T-cell (primary cell): Measurements from ENCODE around the gene VPS11. TPM values are rescaled to one million over a fixed set of nuclear protein-coding genes. Genes with fewer than 3 reads are reported as not detected.
A peak's percentile ranks its signal among the peaks of the same experiment; 100 is the strongest.

Source experiments
- ATAC-seq, 4 experiments: fragments of 200-7000 bp in 3 of 4; fragments of 150-1000 bp in 1 of 4; cut with Tn5 transposase; replicated peaks in 1 of 4; 1 replicate in 3 of 4; 2 replicates in 1 of 4; pipeline ENCODE4 v1.10.0; 2021; ENCODE audit warnings: moderate library complexity in 3 of 4, mild to moderate bottlenecking in 2 of 4, moderate number of reproducible peaks in 1 of 4
- CTCF ChIA-PET, 2 donors: fragments of 300-600 bp; sonication (Branson Sonifier 250); formaldehyde crosslinking; loops; one replicate each; lab custom pipeline; 2022; ENCODE audit warnings: antibody characterized with exemption in 2 of 2; lab: Charles Lee
- POLR2A ChIA-PET, 2 donors: fragments of 300-600 bp; sonication (Branson Sonifier 250); formaldehyde crosslinking; loops; one replicate each; lab custom pipeline; 2022; ENCODE audit warnings: antibody characterized with exemption in 2 of 2; lab: Charles Lee
- DNase-seq, 35 experiments: peaks; one replicate each; pipeline versions ENCODE4 v3.0.0 to v3.0.0-alpha.2; 2013 to 2023
- H3K27ac ChIP-seq: one replicate; pipeline ENCODE4 v1.5.1; 2013; ENCODE audit warnings: low read length
- H3K27me3 ChIP-seq, 2 experiments: replicated peaks in 1 of 2; 1 replicate in 1 of 2; 2 replicates in 1 of 2; pipeline versions ENCODE4 v1.6.1 to v1.7.0; 2013; ENCODE audit warnings: low read length in 1 of 2, mixed read lengths in 1 of 2; ENCODE audit not compliant: control insufficient read depth in 2 of 2, insufficient read depth in 2 of 2; ENCODE audit errors: extremely low read depth in 1 of 2
- H3K36me3 ChIP-seq, 2 donors: 1 replicate in 1 of 2; 2 replicates in 1 of 2; pipeline versions ENCODE4 v1.6.1 to v1.7.0; 2013; ENCODE audit warnings: low read length in 1 of 2; ENCODE audit not compliant: control insufficient read depth in 2 of 2, insufficient read depth in 1 of 2; ENCODE audit errors: extremely low read depth in 1 of 2
- H3K4me1 ChIP-seq, 2 experiments: 1 replicate in 1 of 2; 2 replicates in 1 of 2; pipeline versions ENCODE4 v1.6.1 to v1.7.0; 2013; ENCODE audit warnings: low read length in 2 of 2, mixed read lengths in 1 of 2; ENCODE audit not compliant: insufficient read depth in 2 of 2, control insufficient read depth in 1 of 2; ENCODE audit errors: extremely low read depth in 1 of 2
- H3K4me3 ChIP-seq, 2 donors: 1 replicate in 1 of 2; 2 replicates in 1 of 2; pipeline versions ENCODE4 v1.5.1 to v1.7.0; 2013; ENCODE audit warnings: mild to moderate bottlenecking in 2 of 2, low read length in 1 of 2, moderate library complexity in 1 of 2; ENCODE audit not compliant: control insufficient read depth in 1 of 2; ENCODE audit errors: extremely low read depth in 1 of 2
- H3K9me3 ChIP-seq: 2 replicates; pipeline ENCODE4 v1.7.0; 2013
- H3K27ac Mint-ChIP-seq, 2 donors: one replicate each; pipeline ENCODE4 v1.8.0; 2020 to 2021; ENCODE audit warnings: mild to moderate bottlenecking in 2 of 2, mixed read lengths in 2 of 2
- H3K27me3 Mint-ChIP-seq, 2 donors: one replicate each; pipeline ENCODE4 v1.8.0; 2021 to 2022; ENCODE audit warnings: mixed read lengths in 2 of 2
- H3K36me3 Mint-ChIP-seq: one replicate; pipeline ENCODE4 v1.8.0; 2021; ENCODE audit warnings: mixed read lengths
- H3K4me1 Mint-ChIP-seq, 3 donors: one replicate each; pipeline ENCODE4 v1.8.0; 2020 to 2022; ENCODE audit warnings: mixed read lengths in 3 of 3, mild to moderate bottlenecking in 1 of 3
- H3K4me3 Mint-ChIP-seq, 3 donors: one replicate each; pipeline ENCODE4 v1.8.0; 2020 to 2022; ENCODE audit warnings: mild to moderate bottlenecking in 3 of 3, mixed read lengths in 3 of 3, moderate library complexity in 3 of 3
- H3K9me3 Mint-ChIP-seq, 3 donors: one replicate each; pipeline ENCODE4 v1.8.0; 2020 to 2022; ENCODE audit warnings: mixed read lengths in 3 of 3
- WGBS: methylation state at CpG from one replicate; pipeline ENCODE4 v1.1.5; 2013; ENCODE audit warnings: missing lambda C conversion rate; ENCODE audit not compliant: insufficient coverage; 5-methylcytosine and 5-hydroxymethylcytosine counted together
- total RNA-seq, 35 experiments: library from RNA in 6 of 35; stranded (reverse) in 6 of 35; fragments of 120-200 nt in 1 of 35; gene quantifications; one replicate each; pipeline versions ENCODE4 v1.2.1 to v1.2.4 and lab custom pipeline; 2013 to 2026

VPS11 gene
- total RNA-seq, 5 donors from 2014 or later (not counting 1 experiment from before 2014, with no cell fraction given), result 59.5 to 69.8 (median 62.6) TPM

DNA sequence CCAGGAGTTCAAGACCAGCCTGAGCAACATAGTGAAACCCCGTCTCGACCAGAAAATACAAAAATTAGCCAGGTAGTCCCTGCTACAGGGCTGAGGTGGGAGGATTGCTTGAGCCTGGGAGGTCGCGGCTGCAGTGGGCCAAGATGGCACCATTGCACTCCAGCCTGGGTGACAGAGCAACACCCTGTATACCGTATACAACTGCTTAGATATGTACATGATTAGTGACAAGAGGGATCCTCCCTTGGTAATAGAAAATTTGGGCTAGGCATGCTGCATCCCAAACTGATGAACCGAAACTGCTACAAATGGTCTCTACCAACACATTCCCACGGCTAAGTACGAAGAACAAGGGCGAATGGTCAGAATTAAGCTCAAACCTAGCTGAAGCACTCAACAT lies 24.7 kb upstream of the VPS11 start:
- Mint-ChIP-seq H3K36me3 (peaks cover 27% of the 10 kb centered on the region), H3K9me3 (no peaks in the 10 kb centered on the region), H3K27me3 (no peaks in the 10 kb centered on the region), H3K4me3 (no peak overlapping the region), H3K27ac (no peak overlapping the region), H3K4me1 (no peaks in the 10 kb centered on the region)
- POLR2A ChIA-PET, result no interaction called here
- ATAC-seq, result no peak
- DNase-seq, result no peak
- Histone ChIP-seq H3K27ac (no peak overlapping the region), H3K36me3 (peaks cover 12 to 28% of the 10 kb centered on the region in 2 donors), H3K27me3 (no peaks in the 10 kb centered on the region), H3K4me1 (no peaks in the 10 kb centered on the region), H3K9me3 (no peaks in the 10 kb centered on the region), H3K4me3 (no peak overlapping the region)
- 100% methylated on average over 4 of the region's 9 CpGs for WGBS
- CTCF ChIA-PET, result no interaction called here

- ChIA-PET POLR2A (interaction anchor here in 1 of 2 donors (0.6 kb wide), 1 partner anchor 10 kb away, joined by 3 read pairs; no protein-coding TSS in a partner anchor), CTCF (interaction anchor here (0.6 to 0.9 kb wide), 3 partner anchors 11 to 250 kb away, joined by 8 to 9 read pairs (median 8); no protein-coding TSS in a partner anchor)
- no peak overlapping the region for H3K27ac Mint-ChIP-seq
- no peak overlapping the region for H3K27ac ChIP-seq
- no peaks in the 10 kb centered on the region for H3K4me1 ChIP-seq
- no peaks in the 10 kb centered on the region for H3K27me3 ChIP-seq
- DNase-seq, result no peak
- no peak overlapping the region for H3K4me3 Mint-ChIP-seq
- H3K9me3 Mint-ChIP-seq, result no peaks in the 10 kb centered on the region
- 100% methylated on average over 1 of the region's 6 CpGs for WGBS
- no peak overlapping the region for H3K4me3 ChIP-seq
- peak in 1 of 4 experiments; percentile 32 for ATAC-seq
- H3K36me3 Mint-ChIP-seq, result peaks cover 44% of the 10 kb centered on the region
- no peaks in the 10 kb centered on the region for H3K27me3 Mint-ChIP-seq
- H3K9me3 ChIP-seq, result no peaks in the 10 kb centered on the region
- H3K36me3 ChIP-seq, result peaks cover 23 to 45% of the 10 kb centered on the region in 2 donors
- no peaks in the 10 kb centered on the region for H3K4me1 Mint-ChIP-seq
These were observed 22.9 kb upstream of the VPS11 start for GRCh38 chr11:119044708-119045107.

- no peaks in the 10 kb centered on the region for H3K9me3 Mint-ChIP-seq
- POLR2A ChIA-PET, result interaction anchor here in 1 of 2 donors (0.6 kb wide), 1 partner anchor 10 kb away, joined by 5 read pairs; no protein-coding TSS in a partner anchor
- WGBS, result 98% methylated on average over 6 of the region's 6 CpGs
- CTCF ChIA-PET, result interaction anchor here in 1 of 2 donors (0.6 kb wide), 1 partner anchor 333 kb away, joined by 3 read pairs; no protein-coding TSS in a partner anchor
- H3K27me3 Mint-ChIP-seq, result no peaks in the 10 kb centered on the region
- no peak overlapping the region for H3K27ac Mint-ChIP-seq
- Histone ChIP-seq H3K27me3 (no peaks in the 10 kb centered on the region), H3K9me3 (no peaks in the 10 kb centered on the region), H3K27ac (no peak overlapping the region), H3K4me1 (peaks cover 0 to 2% of the 10 kb centered on the region in 2 experiments), H3K4me3 (no peak overlapping the region), H3K36me3 (peaks cover 26 to 61% of the 10 kb centered on the region in 2 donors)
- no peak overlapping the region for H3K4me3 Mint-ChIP-seq
- H3K4me1 Mint-ChIP-seq, result no peaks in the 10 kb centered on the region
- H3K36me3 Mint-ChIP-seq, result peaks cover 56% of the 10 kb centered on the region
- DNase-seq (no peak), ATAC-seq (no peak)
These were observed 21.1 kb upstream of the VPS11 start for GRCh38 chr11:119046489-119046888.

DNA sequence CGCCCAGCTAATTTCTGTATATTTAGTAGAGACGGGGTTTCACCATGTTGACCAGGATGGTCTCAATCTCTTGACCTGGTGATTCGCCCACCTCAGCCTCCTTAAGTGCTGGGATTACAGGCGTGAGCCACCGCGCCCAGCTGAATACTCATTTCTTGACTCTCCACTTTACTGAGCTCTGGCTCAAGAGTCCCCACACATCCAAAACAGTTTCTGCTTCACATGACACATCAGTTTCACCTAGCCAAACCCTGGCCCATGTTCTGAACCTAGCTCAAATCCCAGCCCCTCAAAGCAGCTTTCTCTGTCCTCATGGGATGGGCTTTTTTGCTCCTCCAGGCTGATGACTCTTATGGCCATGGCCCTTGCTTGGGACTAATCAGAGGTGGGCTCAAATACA lies 20.4 kb upstream of the VPS11 start:
- Histone ChIP-seq H3K4me1 (peaks cover 0 to 9% of the 10 kb centered on the region in 2 experiments), H3K27me3 (no peaks in the 10 kb centered on the region), H3K36me3 (peaks cover 29 to 68% of the 10 kb centered on the region in 2 donors), H3K4me3 (no peak overlapping the region), H3K9me3 (no peaks in the 10 kb centered on the region), H3K27ac (no peak overlapping the region)
- H3K4me3 Mint-ChIP-seq, result no peak overlapping the region
- peaks cover 61% of the 10 kb centered on the region for H3K36me3 Mint-ChIP-seq
- ChIA-PET CTCF (interaction anchor here in 1 of 2 donors (0.6 kb wide), 1 partner anchor 49 kb away, joined by 3 read pairs; no protein-coding TSS in a partner anchor), POLR2A (interaction anchor here (0.6 to 0.9 kb wide), 3 partner anchors 9 to 38 kb away, joined by 5 to 10 read pairs (median 6); partner anchors contain the start of gene HMBS (in 1 of the 2))
- no peaks in the 10 kb centered on the region for H3K27me3 Mint-ChIP-seq
- no peak overlapping the region for H3K27ac Mint-ChIP-seq
- 75% methylated on average over 5 of the region's 6 CpGs for WGBS
- H3K4me1 Mint-ChIP-seq, result peaks cover 0 to 5% (median 1%) of the 10 kb centered on the region in 3 donors
- ATAC-seq, result no peak
- no peak for DNase-seq
- H3K9me3 Mint-ChIP-seq, result no peaks in the 10 kb centered on the region

GRCh38 chr11:119048644-119049043 lies 19.0 kb upstream of the VPS11 start:
- ChIA-PET CTCF (no interaction called here), POLR2A (interaction anchor here in 1 of 2 donors (1.1 kb wide), 1 partner anchor 19 kb away, joined by 8 read pairs; the partner anchor contains the start of gene VPS11)
- no peak overlapping the region for H3K4me3 ChIP-seq
- no peak for ATAC-seq
- H3K27ac Mint-ChIP-seq, result no peak overlapping the region
- no peaks in the 10 kb centered on the region for H3K27me3 Mint-ChIP-seq
- peaks cover 0 to 10% of the 10 kb centered on the region in 2 experiments for H3K4me1 ChIP-seq
- H3K36me3 Mint-ChIP-seq, result peaks cover 73% of the 10 kb centered on the region
- no peaks in the 10 kb centered on the region for H3K27me3 ChIP-seq
- no peak overlapping the region for H3K4me3 Mint-ChIP-seq
- no peak for DNase-seq
- H3K27ac ChIP-seq, result no peak overlapping the region
- H3K36me3 ChIP-seq, result peaks cover 38 to 83% of the 10 kb centered on the region in 2 donors
- peaks cover 8 to 14% (median 9%) of the 10 kb centered on the region in 3 donors for H3K4me1 Mint-ChIP-seq
- no peaks in the 10 kb centered on the region for H3K9me3 ChIP-seq
- WGBS, result 33% methylated on average over 1 of the region's 9 CpGs
- H3K9me3 Mint-ChIP-seq, result no peaks in the 10 kb centered on the region

DNA sequence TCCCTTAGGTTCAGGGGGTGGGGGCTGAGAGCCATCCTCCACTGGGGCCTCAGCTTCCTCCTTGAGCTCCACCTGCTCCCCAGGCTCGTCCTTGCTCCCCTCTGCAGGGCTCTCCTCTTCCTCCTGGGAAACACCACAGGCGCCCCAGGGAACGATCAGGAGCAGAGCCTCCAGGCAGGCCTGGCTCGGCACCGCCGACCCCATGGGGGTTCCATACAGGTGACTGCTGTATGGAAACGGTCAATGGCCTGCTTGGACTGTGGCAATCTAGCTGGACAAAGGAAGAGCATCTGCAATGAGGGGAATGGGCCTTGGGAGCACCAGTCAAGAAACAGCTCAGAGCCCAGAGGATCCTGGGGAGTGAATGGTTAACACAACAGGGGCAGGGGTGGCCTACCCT lies 18.5 kb upstream of the VPS11 start:
- H3K27ac Mint-ChIP-seq, result no peak overlapping the region
- ATAC-seq, result no peak
- no peaks in the 10 kb centered on the region for H3K9me3 Mint-ChIP-seq
- Histone ChIP-seq H3K4me1 (peaks cover 0 to 10% of the 10 kb centered on the region in 2 experiments), H3K27ac (no peak overlapping the region), H3K36me3 (peaks cover 41 to 87% of the 10 kb centered on the region in 2 donors), H3K4me3 (no peak overlapping the region), H3K27me3 (no peaks in the 10 kb centered on the region), H3K9me3 (no peaks in the 10 kb centered on the region)
- H3K36me3 Mint-ChIP-seq, result peaks cover 77% of the 10 kb centered on the region
- POLR2A ChIA-PET, result interaction anchor here in 1 of 2 donors (0.5 kb wide), 1 partner anchor 221 kb away, joined by 9 read pairs; no protein-coding TSS in a partner anchor
- no peak overlapping the region for H3K4me3 Mint-ChIP-seq
- DNase-seq, result no peak
- H3K27me3 Mint-ChIP-seq, result no peaks in the 10 kb centered on the region
- 92% methylated on average over 6 of the region's 7 CpGs for WGBS
- CTCF ChIA-PET, result no interaction called here
- peaks cover 8 to 14% (median 9%) of the 10 kb centered on the region in 3 donors for H3K4me1 Mint-ChIP-seq
